Measurements from ENCODE around the gene KRTAP5-5.

- no peak for TF ChIP-seq CTCF (conservative IDR thresholded peaks at IDR 0.05; ENCODE audit: low read depth in 2 of 2)
- no peak for TF ChIP-seq REST (IDR thresholded peaks at IDR 0.05; ENCODE audit: unreplicated experiment)
- no peak for TF ChIP-seq EZH2 (IDR thresholded peaks at IDR 0.05; ENCODE audit: low read depth, unreplicated experiment)
- TF ChIP-seq EZH2phosphoT487 (IDR thresholded peaks at IDR 0.05; ENCODE audit: unreplicated experiment), result no peak
- TF ChIP-seq POLR2AphosphoS5 (IDR thresholded peaks at IDR 0.05; ENCODE audit: low read depth), result no peak
Observed at GRCh38 chr11:1597331-1597993, 32.1 kb upstream of the KRTAP5-5 start.
